ENCODE results near the gene C9orf85.

DNA sequence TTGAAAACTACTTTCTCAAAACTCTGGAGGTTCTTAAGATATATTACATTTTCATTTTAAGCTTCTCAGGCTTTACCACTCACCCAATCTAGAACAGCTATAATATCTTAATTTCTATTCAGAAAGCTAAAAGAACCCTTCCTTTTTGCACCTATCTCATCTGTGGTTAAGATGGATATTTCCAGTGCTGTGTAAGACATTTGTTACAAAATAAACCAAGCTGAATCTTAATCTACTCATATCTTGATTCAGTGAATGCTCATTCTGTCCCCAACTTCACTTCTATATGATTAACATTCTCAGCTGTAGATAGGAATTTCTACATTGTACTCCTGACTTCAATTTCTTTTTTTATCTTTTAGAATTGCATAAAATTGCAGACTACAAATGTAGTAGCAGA, 15.5 kb upstream of the C9orf85 start:
- TF ChIP-seq, protein P1, sequence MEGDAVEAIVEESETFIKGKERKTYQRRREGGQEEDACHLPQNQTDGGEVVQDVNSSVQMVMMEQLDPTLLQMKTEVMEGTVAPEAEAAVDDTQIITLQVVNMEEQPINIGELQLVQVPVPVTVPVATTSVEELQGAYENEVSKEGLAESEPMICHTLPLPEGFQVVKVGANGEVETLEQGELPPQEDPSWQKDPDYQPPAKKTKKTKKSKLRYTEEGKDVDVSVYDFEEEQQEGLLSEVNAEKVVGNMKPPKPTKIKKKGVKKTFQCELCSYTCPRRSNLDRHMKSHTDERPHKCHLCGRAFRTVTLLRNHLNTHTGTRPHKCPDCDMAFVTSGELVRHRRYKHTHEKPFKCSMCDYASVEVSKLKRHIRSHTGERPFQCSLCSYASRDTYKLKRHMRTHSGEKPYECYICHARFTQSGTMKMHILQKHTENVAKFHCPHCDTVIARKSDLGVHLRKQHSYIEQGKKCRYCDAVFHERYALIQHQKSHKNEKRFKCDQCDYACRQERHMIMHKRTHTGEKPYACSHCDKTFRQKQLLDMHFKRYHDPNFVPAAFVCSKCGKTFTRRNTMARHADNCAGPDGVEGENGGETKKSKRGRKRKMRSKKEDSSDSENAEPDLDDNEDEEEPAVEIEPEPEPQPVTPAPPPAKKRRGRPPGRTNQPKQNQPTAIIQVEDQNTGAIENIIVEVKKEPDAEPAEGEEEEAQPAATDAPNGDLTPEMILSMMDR (IDR thresholded peaks at IDR 0.05): no peak
- no peak for TF ChIP-seq POLR2A (IDR thresholded peaks at IDR 0.05)
